Stimulated activated CD8-positive, alpha-beta memory T cell treated with anti-CD3 and anti-CD28 coated beads, Interleukin-12 subunit alpha, Interleukin-12 subunit beta, amount 100 ng/mL, for 24 hours (primary cell): ENCODE results near the gene LSAMP.

Experiments used
- DNase-seq: peaks from one replicate; pipeline ENCODE4 v3.0.0-alpha.2; 2020; ENCODE audit errors: extremely low read depth

LSAMP gene

GRCh38 chr3:116432795-116433194 lies 12.5 kb downstream of the LSAMP start:
- no peak for DNase-seq

DNA sequence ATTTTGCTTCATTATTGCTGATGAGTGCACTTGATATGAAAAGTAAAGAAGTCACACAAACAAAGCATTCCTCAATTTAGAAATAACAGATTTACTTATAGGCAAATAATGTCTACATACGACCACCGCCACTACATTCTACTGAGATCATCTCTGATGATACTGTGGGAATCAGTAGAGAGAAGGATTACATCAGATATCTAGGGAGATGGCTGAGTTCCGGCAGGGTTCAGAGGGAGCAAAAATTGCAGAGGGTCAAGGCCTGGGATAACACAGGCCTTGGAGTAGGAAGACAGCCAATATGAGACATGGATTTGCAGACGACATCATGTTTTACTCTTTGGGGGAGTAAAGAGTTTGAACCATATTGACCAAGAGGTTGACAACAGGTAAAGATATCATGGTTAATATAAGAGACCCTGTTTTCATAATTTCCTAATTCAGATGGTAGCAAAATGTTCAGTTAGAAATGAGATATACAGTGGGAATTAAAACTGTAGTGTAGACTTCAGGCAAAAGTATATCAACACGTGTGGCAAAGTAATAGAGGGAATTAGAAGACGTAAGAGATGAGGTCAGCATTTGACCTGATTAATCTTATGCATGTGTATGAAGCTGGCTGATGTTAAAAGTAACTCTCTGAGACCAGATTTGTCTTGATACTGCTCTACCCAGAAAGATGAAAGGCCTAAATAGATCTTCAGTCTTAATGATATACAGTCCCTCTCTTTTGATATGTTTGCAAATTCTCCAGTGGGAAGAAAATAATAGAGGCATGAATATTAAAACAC lies 15.6 kb downstream of the LSAMP start:
- no peak for DNase-seq

- no peak for DNase-seq
Measured at GRCh38 chr3:116426036-116426435, 19.3 kb downstream of the LSAMP start.

GRCh38 chr3:116425126-116425525 lies 20.2 kb downstream of the LSAMP start:
- no peak for DNase-seq

DNA sequence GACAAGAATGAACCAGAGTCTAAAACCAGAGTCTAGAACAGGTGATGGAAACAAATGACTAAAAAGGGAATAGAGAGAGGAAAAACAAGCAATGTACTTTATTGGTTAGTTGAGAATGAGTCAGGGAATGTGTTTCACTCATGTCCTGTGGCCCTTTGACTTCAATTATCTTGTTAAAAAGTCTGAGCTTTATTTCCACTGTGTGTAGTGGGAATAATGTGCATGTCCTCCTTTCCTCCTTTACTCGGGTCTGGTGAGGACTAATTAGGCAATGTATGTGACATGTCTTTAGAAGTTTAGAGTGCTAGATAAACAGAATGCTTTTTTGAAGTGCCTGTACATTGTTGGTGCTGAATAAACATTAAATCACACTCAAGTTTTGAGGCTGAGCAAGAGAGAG lies 21.3 kb downstream of the LSAMP start:
- no peak for DNase-seq

DNA sequence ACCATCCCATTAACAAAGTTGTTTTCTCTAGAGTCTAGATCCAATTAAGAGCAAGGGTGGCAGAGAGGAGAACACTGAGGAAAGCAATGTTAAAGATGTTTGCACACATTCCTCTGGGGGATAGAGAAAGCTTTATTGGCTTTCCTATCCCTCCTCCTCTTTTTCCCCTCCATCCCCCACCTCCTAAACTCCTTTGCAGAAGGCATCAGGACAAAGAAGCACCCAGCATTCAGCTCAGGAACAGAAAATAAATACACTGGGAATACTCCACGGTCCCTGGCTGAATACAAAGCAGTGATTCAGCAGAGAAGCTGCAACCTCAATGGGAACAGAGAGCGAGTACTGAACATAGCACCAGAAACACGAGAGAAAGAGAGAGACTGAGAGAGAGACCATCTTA lies 21.9 kb downstream of the LSAMP start:
- DNase-seq = no peak

GRCh38 chr3:116417151-116417550 lies 28.1 kb downstream of the LSAMP start:
- DNase-seq = no peak

- no peak for DNase-seq
Measured at GRCh38 chr3:116413319-116413718, 32.0 kb downstream of the LSAMP start.

DNA sequence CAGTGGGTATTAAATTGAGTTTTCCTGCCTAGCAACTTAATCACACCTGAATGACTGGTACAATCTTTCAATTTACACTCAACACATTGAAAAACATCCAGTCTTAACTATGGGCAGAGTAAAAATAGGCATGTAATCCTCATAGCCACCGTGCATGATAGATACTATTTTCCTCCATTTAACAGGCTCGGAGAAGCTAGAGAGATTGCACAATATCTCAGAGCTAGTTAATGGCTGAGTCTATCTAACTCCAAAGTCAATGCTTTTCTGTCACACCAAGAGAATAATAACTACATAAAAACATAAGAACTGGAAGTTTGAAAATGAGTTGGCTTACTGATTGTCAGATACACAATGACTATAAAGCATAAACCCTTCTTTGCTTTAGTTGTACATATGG lies 36.8 kb downstream of the LSAMP start:
- no peak for DNase-seq

DNA sequence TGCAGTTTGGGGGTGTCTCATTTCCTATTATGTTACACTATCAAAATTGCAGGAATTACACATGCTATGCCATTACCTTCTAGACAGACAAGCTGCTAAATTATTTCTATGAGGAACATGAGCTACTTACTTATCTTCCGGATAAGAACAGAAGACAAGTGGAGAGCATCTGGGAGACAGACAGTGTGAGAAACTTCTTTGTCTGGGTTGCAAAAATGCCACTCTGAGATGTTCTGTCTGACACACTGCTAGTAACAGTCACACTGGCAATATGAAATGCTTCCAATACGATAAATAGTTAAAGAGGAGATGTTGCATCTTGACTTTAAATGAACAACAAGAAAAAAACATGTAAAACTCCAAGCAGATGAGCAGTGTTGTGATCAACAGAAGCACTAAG lies 40.1 kb downstream of the LSAMP start:
- DNase-seq = no peak

- DNase-seq = no peak
Measured at GRCh38 chr3:116399701-116400226, 45.5 kb downstream of the LSAMP start.

- no peak for DNase-seq
Measured at GRCh38 chr3:116394365-116394764, 50.9 kb downstream of the LSAMP start.

GRCh38 chr3:116393199-116393598 lies 52.1 kb downstream of the LSAMP start:
- DNase-seq = no peak

DNA sequence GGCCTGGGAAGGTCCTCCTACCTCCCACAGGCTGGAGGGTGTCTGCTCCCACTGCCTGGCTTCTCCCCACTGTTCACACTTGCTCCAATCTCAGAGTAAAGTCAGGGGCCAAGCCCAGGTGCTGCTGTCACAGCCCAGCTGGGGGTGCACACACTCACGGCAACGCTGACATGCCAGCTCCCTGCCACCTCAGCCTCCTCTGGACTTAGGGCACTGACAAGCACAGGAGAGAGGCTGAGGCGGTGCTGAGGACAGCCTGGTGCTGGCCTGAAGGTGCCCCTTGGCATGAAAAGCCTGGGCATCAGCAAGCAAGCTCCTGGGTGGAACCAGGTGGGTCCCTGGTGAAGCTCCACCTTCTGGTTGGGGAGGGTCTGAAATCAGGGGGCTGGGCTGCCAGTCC lies 53.0 kb downstream of the LSAMP start:
- DNase-seq = no peak

DNA sequence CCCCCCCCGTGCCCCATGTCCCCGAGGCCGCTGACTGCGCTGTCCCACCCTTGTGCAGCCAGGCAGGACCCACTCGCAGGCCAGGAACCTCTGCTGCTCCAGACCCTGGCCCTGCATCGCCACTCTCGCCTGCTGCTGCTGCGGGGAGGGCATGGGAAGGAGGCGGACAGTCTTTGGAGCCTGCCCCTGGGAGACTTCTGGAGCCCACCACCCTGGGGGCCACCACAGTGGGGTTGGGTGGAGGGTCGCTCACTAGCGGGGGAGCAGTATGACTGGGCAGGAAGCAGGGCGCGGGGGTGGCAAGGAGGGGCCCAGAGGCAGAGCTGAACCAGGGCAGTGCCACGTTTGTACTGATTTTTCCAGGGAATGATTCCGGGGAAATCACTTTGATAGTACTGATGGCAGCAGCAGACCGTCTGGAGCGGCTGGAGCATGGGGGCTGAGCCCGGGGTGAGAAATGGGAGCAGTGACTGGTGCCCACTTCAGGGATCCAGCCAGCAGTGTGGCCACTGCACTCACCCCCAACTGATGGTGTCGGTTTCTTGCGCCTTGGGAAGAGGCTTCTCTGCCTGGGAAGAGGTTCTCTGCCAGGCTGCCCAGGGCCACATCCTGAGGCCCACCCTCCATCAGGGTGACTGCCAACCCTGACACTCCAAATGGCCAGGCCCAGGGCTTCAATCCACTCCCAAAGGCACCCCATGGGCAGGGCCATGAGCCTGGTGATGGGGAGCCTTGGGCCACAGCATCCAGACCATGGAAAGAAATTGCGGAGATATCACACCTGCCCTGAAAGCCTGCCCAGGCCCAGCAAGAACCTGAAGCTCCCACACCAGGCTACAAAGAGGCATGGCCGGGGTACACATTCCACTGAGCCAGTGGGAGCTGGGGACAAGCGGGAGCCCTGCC lies 53.7 kb downstream of the LSAMP start:
- DNase-seq = no peak

- DNase-seq = no peak
Measured at GRCh38 chr3:116390318-116390717, 55.0 kb downstream of the LSAMP start.

GRCh38 chr3:116388867-116389385 lies 56.4 kb downstream of the LSAMP start:
- DNase-seq = no peak

DNA sequence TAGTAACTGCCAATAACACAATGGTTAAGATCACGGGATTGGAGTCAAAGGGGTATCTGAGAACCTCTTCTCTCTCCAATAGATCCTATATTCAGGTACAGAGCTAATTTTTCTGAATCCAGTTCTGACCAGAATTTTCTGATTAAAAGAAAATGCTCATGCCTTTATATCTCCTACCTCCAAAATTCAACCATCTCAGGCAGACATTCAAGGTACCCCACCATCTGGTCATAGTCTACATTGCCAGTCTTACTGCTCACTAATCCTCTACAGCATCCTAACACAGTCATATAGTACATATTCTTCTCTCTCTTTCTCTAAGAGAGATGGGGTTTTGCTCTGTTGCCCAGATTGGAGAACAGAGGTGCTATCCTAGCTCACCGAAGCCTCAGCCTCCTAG lies 59.1 kb downstream of the LSAMP start:
- DNase-seq = no peak

GRCh38 chr3:116384717-116385116 lies 60.6 kb downstream of the LSAMP start:
- DNase-seq = no peak

- DNase-seq = no peak
Measured at GRCh38 chr3:116378077-116378476, 67.2 kb downstream of the LSAMP start.

DNA sequence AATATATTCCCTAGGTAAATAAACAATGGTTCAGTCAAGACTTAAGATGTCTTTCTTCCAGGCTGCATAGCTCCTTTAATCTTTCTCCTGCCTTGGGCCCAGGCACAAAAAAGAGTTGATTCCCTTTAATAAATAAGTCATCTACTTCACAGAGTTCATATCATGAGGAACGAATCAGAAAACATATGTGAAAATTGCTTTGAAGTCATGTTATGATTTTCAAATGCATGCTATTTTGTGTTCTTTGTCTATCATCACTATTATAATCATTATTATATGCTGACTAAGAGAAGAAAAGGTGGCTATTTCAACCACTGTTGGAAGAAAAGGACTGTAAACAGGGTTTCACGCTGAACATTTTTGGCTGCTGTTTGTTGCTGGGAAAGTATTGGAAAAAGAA lies 70.4 kb downstream of the LSAMP start:
- no peak for DNase-seq

GRCh38 chr3:116367761-116368395 lies 77.4 kb downstream of the LSAMP start:
- no peak for DNase-seq
